Natural killer cell (primary cell): ENCODE results near the gene BTBD7. TPM values are rescaled to one million over a fixed set of nuclear protein-coding genes. Genes with fewer than 3 reads are reported as not detected.

Source experiments
- ATAC-seq, 3 donors: fragments of 150-1000 bp in 2 of 3; fragments of 200-7000 bp in 1 of 3; cut with Tn5 transposase; 1 replicate in 1 of 3; 2 replicates in 2 of 3; pipeline ENCODE4 v1.10.0; 2021; ENCODE audit warnings: mild to moderate bottlenecking in 2 of 3, moderate library complexity in 2 of 3
- DNase-seq, 2 donors: peaks; one replicate each; pipeline versions ENCODE4 v3.0.0 to v3.0.0-alpha.2; 2013 to 2021; ENCODE audit warnings: mixed read lengths in 1 of 2
- H3K27ac ChIP-seq: one replicate; pipeline ENCODE4 v1.5.1; 2013; ENCODE audit warnings: mild to moderate bottlenecking, low read length
- H3K27me3 ChIP-seq: one replicate; pipeline ENCODE4 v1.6.1; 2013; ENCODE audit warnings: low read length; ENCODE audit not compliant: control insufficient read depth, insufficient read depth
- H3K36me3 ChIP-seq: one replicate; pipeline ENCODE4 v1.6.1; 2013; ENCODE audit warnings: low read length; ENCODE audit not compliant: control insufficient read depth, insufficient read depth
- H3K4me1 ChIP-seq: one replicate; pipeline ENCODE4 v1.6.1; 2013; ENCODE audit warnings: low read length; ENCODE audit not compliant: control insufficient read depth, insufficient read depth
- H3K4me3 ChIP-seq: one replicate; pipeline ENCODE4 v1.5.1; 2013; ENCODE audit warnings: low read length
- H3K9me3 ChIP-seq: one replicate; pipeline ENCODE4 v1.6.1; 2013; ENCODE audit warnings: low read length; ENCODE audit not compliant: control insufficient read depth, insufficient read depth
- H3K27ac Mint-ChIP-seq, 2 donors: one replicate each; pipeline ENCODE4 v1.8.0; 2022; ENCODE audit warnings: mild to moderate bottlenecking in 2 of 2, mixed read lengths in 2 of 2, moderate library complexity in 1 of 2
- H3K27me3 Mint-ChIP-seq, 2 donors: one replicate each; pipeline ENCODE4 v1.8.0; 2022; ENCODE audit warnings: low read depth in 2 of 2, mixed read lengths in 2 of 2
- H3K36me3 Mint-ChIP-seq: one replicate; pipeline ENCODE4 v1.8.0; 2022; ENCODE audit warnings: mixed read lengths
- H3K4me1 Mint-ChIP-seq, 2 donors: one replicate each; pipeline ENCODE4 v1.8.0; 2022; ENCODE audit warnings: mixed read lengths in 2 of 2
- H3K4me3 Mint-ChIP-seq: one replicate; pipeline ENCODE4 v1.8.0; 2022; ENCODE audit warnings: mild to moderate bottlenecking, moderate library complexity, mixed read lengths
- H3K9me3 Mint-ChIP-seq, 2 donors: one replicate each; pipeline ENCODE4 v1.8.0; 2022; ENCODE audit warnings: mixed read lengths in 2 of 2
- CTCF ChIP-seq: fragments of 200-600 bp; IDR thresholded peaks from one replicate; pipeline ENCODE4 v1.8.0; 2022; ENCODE audit warnings: antibody characterized with exemption
- WGBS: methylation state at CpG from one replicate; pipeline ENCODE4 v1.1.7; 2013; ENCODE audit warnings: missing lambda C conversion rate; ENCODE audit not compliant: insufficient coverage; 5-methylcytosine and 5-hydroxymethylcytosine counted together
- intact Hi-C: fragments of 100-400 bp; cut with micrococcal nuclease; formaldehyde crosslinking; loops from one replicate; pipeline ENCODE4 v1.14.2; 2022
- total RNA-seq, 4 donors: library from RNA; stranded (reverse); fragments of 120-200 nt in 1 of 4; gene quantifications; one replicate each; pipeline versions ENCODE4 v1.2.3 to v1.2.4, GENCODE V29; 2013 to 2022

BTBD7 gene
- total RNA-seq, 3 donors from 2014 or later (not counting 1 experiment from before 2014, with no cell fraction given), result 32.6 to 41.4 (median 38.7) TPM

GRCh38 chr14:93328546-93328945, 4.3 kb downstream of the BTBD7 start:
- intact Hi-C loops, result no loop called here
- H3K36me3 ChIP-seq, result peaks cover 2% of the 10 kb centered on the region
- no peaks in the 10 kb centered on the region for H3K9me3 ChIP-seq
- ATAC-seq (no peak), DNase-seq (no peak)
- no peak overlapping the region for H3K27ac ChIP-seq
- H3K4me1 ChIP-seq, result peaks cover 11% of the 10 kb centered on the region
- Mint-ChIP-seq H3K4me3 (no peak overlapping the region), H3K9me3 (no peaks in the 10 kb centered on the region), H3K36me3 (no peaks in the 10 kb centered on the region), H3K27ac (no peak overlapping the region), H3K4me1 (peaks cover 50 to 56% of the 10 kb centered on the region in 2 donors), H3K27me3 (no peaks in the 10 kb centered on the region)
- H3K4me3 ChIP-seq, result no peak overlapping the region
- TF ChIP-seq CTCF, result no peak
- 98% methylated on average over 5 of the region's 6 CpGs for WGBS
- no peaks in the 10 kb centered on the region for H3K27me3 ChIP-seq

- Histone ChIP-seq H3K9me3 (no peaks in the 10 kb centered on the region), H3K27ac (no peak overlapping the region), H3K36me3 (peaks cover 2% of the 10 kb centered on the region), H3K4me1 (peaks cover 2% of the 10 kb centered on the region), H3K27me3 (no peaks in the 10 kb centered on the region), H3K4me3 (no peak overlapping the region)
- Mint-ChIP-seq H3K4me3 (no peak overlapping the region), H3K36me3 (no peaks in the 10 kb centered on the region), H3K27ac (no peak overlapping the region), H3K4me1 (peaks cover 48 to 50% of the 10 kb centered on the region in 2 donors), H3K27me3 (no peaks in the 10 kb centered on the region), H3K9me3 (no peaks in the 10 kb centered on the region)
- 96% methylated on average over 5 of the region's 5 CpGs for WGBS
- ATAC-seq, result no peak
- intact Hi-C loops, result no loop called here
- TF ChIP-seq CTCF, result no peak
- no peak for DNase-seq
Observed at GRCh38 chr14:93326196-93326595, 6.6 kb downstream of the BTBD7 start.

- H3K27ac ChIP-seq, result no peak overlapping the region
- no peaks in the 10 kb centered on the region for H3K4me1 ChIP-seq
- no peaks in the 10 kb centered on the region for H3K27me3 ChIP-seq
- no peak overlapping the region for H3K4me3 ChIP-seq
- Mint-ChIP-seq H3K27me3 (no peaks in the 10 kb centered on the region), H3K9me3 (no peaks in the 10 kb centered on the region), H3K36me3 (no peaks in the 10 kb centered on the region), H3K4me3 (no peak overlapping the region), H3K4me1 (peaks cover 46 to 54% of the 10 kb centered on the region in 2 donors), H3K27ac (no peak overlapping the region)
- peaks cover 2% of the 10 kb centered on the region for H3K36me3 ChIP-seq
- ATAC-seq, result no peak
- no peak for DNase-seq
- no peaks in the 10 kb centered on the region for H3K9me3 ChIP-seq
- intact Hi-C loops, result no loop called here
- no peak for TF ChIP-seq CTCF
- WGBS, result 91% methylated on average over 4 of the region's 4 CpGs
Observed at GRCh38 chr14:93323600-93324174, 9.1 kb downstream of the BTBD7 start.

GRCh38 chr14:93322929-93323599, 9.8 kb downstream of the BTBD7 start:
- no peaks in the 10 kb centered on the region for H3K27me3 ChIP-seq
- Mint-ChIP-seq H3K4me3 (no peak overlapping the region), H3K27ac (no peak overlapping the region)

More at GRCh38 chr14:93322929-93323599, 9.8 kb downstream of the BTBD7 start:
- H3K36me3 ChIP-seq, result peaks cover 2% of the 10 kb centered on the region
- H3K4me1 ChIP-seq, result no peaks in the 10 kb centered on the region
- intact Hi-C loops, result no loop called here
- Mint-ChIP-seq H3K4me1 (peaks cover 52 to 57% of the 10 kb centered on the region in 2 donors), H3K36me3 (no peaks in the 10 kb centered on the region), H3K9me3 (no peaks in the 10 kb centered on the region), H3K27me3 (no peaks in the 10 kb centered on the region)
- no peaks in the 10 kb centered on the region for H3K9me3 ChIP-seq
- ATAC-seq (no peak), DNase-seq (no peak)
- no peak overlapping the region for H3K4me3 ChIP-seq
- TF ChIP-seq CTCF, result no peak
- 94% methylated on average over 2 of the region's 5 CpGs for WGBS
- no peak overlapping the region for H3K27ac ChIP-seq
